ENCODE measurements around the gene GOLGA6C. TPM values are rescaled to one million over a fixed set of nuclear protein-coding genes. Genes with fewer than 3 reads are reported as not detected.
"Not testable (repeated sequence)": the region's sequence is repeated elsewhere in the genome, so short reads cannot be mapped to it uniquely, and the experiment has no call there.

The GOLGA6C gene
- total RNA-seq, 1 donor: not detected

GRCh38 chr15:75249726-75250125 lies 8.4 kb upstream of the GOLGA6C start:
- DNase-seq (ENCODE audit: low read depth in 2 of 3, low spot score in 2 of 3): no peak

GRCh38 chr15:75251343-75251742 lies 6.8 kb upstream of the GOLGA6C start:
- not testable (repeated sequence) for DNase-seq (ENCODE audit: low read depth in 2 of 3, low spot score in 2 of 3)

GRCh38 chr15:75252285-75252684 lies 5.8 kb upstream of the GOLGA6C start:
- not testable (repeated sequence) for DNase-seq (ENCODE audit: low read depth in 2 of 3, low spot score in 2 of 3)

GRCh38 chr15:75258620-75259343 lies 648 bp downstream of the GOLGA6C start:
- DNase-seq (ENCODE audit: low read depth in 2 of 3, low spot score in 2 of 3): not testable (repeated sequence)

GRCh38 chr15:75259873-75260272 lies 1.7 kb downstream of the GOLGA6C start:
- not testable (repeated sequence) for DNase-seq (ENCODE audit: low read depth in 2 of 3, low spot score in 2 of 3)

GRCh38 chr15:75273751-75274359 lies 15.7 kb downstream of the GOLGA6C start:
- DNase-seq (ENCODE audit: low read depth in 2 of 3, low spot score in 2 of 3): not testable (repeated sequence)

GRCh38 chr15:75274509-75275107 lies 16.5 kb downstream of the GOLGA6C start:
- DNase-seq (ENCODE audit: low read depth in 2 of 3, low spot score in 2 of 3): peak in 2 of 3 donors; percentile 10 to 12

- not testable (repeated sequence) for DNase-seq (ENCODE audit: low read depth in 2 of 3, low spot score in 2 of 3)
Observed at GRCh38 chr15:75275617-75276016, 17.5 kb downstream of the GOLGA6C start.

- peak in 1 of 3 donors; percentile 0 for DNase-seq (ENCODE audit: low read depth in 2 of 3, low spot score in 2 of 3)
Observed at GRCh38 chr15:75278497-75278896, 20.4 kb downstream of the GOLGA6C start.

GRCh38 chr15:75282572-75282971 lies 24.4 kb downstream of the GOLGA6C start, which contains the start of gene GOLGA6D:
TSS of gene GOLGA6D (plus strand) at chr15:75282835. CDS start at chr15:75282876, 41 bp downstream.
- DNase-seq (ENCODE audit: low read depth in 2 of 3, low spot score in 2 of 3): not testable (repeated sequence)

GRCh38 chr15:75284152-75284551 lies 26.0 kb downstream of the GOLGA6C start:
- DNase-seq (ENCODE audit: low read depth in 2 of 3, low spot score in 2 of 3): not testable (repeated sequence)

- DNase-seq (ENCODE audit: low read depth in 2 of 3, low spot score in 2 of 3): not testable (repeated sequence)
Observed at GRCh38 chr15:75293660-75294059, 35.5 kb downstream of the GOLGA6C start.

GRCh38 chr15:75298541-75299310 lies 40.6 kb downstream of the GOLGA6C start:
- DNase-seq (ENCODE audit: low read depth in 2 of 3, low spot score in 2 of 3): not testable (repeated sequence)

- not testable (repeated sequence) for DNase-seq (ENCODE audit: low read depth in 2 of 3, low spot score in 2 of 3)
Observed at GRCh38 chr15:75299311-75299688, 41.2 kb downstream of the GOLGA6C start.

GRCh38 chr15:75300026-75300425 lies 41.9 kb downstream of the GOLGA6C start:
- DNase-seq (ENCODE audit: low read depth in 2 of 3, low spot score in 2 of 3): not testable (repeated sequence)

- DNase-seq (ENCODE audit: low read depth in 2 of 3, low spot score in 2 of 3): no peak
Observed at GRCh38 chr15:75302318-75302717, 44.2 kb downstream of the GOLGA6C start.

- DNase-seq (ENCODE audit: low read depth in 2 of 3, low spot score in 2 of 3): not testable (repeated sequence)
Observed at GRCh38 chr15:75302753-75303152, 44.6 kb downstream of the GOLGA6C start.

- no peak for DNase-seq (ENCODE audit: low read depth in 2 of 3, low spot score in 2 of 3)
Observed at GRCh38 chr15:75306188-75306587, 48.1 kb downstream of the GOLGA6C start.

- DNase-seq (ENCODE audit: low read depth in 2 of 3, low spot score in 2 of 3): peak in 2 of 3 donors; percentile 42 to 55
Observed at GRCh38 chr15:75307778-75308390, 49.8 kb downstream of the GOLGA6C start.

- DNase-seq (ENCODE audit: low read depth in 2 of 3, low spot score in 2 of 3): no peak
Observed at GRCh38 chr15:75309711-75310110, 51.6 kb downstream of the GOLGA6C start.

Data from hematopoietic multipotent progenitor cell (in vitro differentiated cells).